ENCODE results near the gene DEPP1.
"Not testable (repeated sequence)": the region's sequence is repeated elsewhere in the genome, so short reads cannot be mapped to it uniquely, and the experiment has no call there.

Gene DEPP1, protein sequence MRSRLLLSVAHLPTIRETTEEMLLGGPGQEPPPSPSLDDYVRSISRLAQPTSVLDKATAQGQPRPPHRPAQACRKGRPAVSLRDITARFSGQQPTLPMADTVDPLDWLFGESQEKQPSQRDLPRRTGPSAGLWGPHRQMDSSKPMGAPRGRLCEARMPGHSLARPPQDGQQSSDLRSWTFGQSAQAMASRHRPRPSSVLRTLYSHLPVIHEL

DNA sequence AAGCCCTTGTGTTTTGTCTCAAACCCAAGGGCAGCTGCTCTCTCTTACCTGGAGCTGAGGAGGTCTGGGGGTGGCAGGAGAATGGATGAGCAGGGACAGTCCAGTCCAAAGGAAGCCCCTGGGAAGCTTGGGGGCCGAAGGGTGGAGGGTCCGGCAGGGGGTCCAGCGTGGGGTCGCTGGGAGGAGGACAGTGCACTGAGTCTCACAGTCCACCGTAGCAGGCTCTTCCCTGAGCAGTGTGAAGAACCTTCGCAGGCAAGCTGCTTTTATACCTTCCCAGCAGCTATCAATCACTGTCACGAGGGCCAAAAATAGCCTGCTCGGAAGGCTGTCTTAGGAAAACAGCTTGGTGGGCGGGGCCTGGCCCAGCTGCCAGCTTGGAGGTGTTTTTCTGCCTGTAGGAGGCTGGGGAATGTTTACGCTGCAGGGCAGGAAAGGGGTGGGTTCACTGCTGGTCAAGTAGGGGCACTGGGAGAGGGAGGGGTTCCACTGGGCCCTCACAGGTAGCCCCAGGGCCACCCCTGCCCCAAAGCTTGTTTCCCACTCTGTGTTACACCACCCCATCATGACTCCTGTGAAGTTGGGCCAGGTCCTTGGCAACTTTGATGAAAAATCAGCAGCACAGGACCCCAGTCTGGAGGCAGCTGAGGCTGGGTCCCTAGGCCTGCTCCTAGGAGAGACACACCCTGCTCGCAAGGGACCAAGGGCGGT lies at the start of gene DEPP1:
Gene DEPP1 (minus strand): TSS at position 240 of the 711 bp plus-strand sequence. CDS start 779 bp downstream, outside the sequence.
- DNase-seq: peak; percentile 90 to 97 (median 94)

GRCh38 chr10:45023426-45023825 lies 44.8 kb upstream of the DEPP1 start:
- DNase-seq: no peak

DNA sequence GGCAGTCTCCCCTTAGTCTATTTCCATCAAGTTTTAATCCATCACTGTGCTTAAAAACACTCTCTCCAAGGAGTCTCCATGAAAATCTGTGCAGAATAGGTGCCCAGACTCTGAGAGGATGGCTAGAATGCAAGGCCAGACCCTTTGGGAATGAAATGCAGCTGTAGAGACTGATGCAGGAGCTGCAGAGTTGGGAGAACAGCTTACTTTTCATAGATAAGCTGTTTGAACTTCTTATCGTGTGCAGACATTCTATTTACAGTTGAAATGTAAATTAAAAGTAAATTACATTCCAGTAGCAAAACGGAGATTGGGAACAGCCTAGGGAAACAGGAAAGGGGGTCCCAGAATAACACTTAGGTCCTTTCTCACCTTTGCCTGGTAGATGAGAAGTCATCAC lies 37.0 kb upstream of the DEPP1 start:
- DNase-seq: no peak

- DNase-seq: not testable (repeated sequence)
Observed at GRCh38 chr10:45014557-45014956, 35.9 kb upstream of the DEPP1 start.

GRCh38 chr10:45008524-45009161 lies 30.0 kb upstream of the DEPP1 start:
- peak; percentile 37 to 85 (median 80) for DNase-seq

DNA sequence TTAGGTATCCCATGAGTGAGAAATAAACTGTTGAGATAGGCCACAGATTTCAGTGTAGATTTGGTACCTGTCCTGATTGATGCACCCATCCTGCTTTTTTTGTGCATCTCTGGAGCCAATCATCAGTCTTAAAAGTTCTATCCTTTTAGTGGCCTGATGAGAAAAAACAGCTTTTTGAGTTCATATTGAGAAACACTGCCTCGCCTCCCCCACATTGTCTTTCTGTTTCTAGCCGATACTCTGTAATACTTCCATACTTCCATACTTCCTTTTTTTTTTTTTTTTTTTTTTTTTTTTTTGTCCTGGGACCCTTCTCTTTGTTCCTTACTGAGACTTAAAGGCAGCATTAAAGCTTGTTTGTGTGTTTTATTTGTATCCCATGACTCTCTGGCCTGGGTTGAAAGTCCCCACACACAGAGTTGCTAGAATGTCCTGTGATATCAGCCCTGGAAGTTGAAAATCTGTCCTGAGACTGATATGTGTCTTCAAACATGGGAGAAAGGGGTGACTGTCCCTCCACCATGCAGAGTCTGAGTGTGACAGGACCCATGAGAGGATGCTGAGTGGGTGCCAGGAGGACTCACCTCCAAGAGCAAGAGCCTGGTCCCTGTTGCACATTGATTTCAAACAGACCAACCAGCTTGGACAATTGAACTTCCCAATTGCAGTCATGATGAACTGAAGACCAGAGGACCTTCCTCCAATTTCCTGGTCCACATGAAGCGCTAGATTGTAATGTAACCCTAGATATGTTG lies 27.8 kb upstream of the DEPP1 start:
- no peak for DNase-seq

GRCh38 chr10:45005284-45005683 lies 26.7 kb upstream of the DEPP1 start:
- no peak for DNase-seq

DNA sequence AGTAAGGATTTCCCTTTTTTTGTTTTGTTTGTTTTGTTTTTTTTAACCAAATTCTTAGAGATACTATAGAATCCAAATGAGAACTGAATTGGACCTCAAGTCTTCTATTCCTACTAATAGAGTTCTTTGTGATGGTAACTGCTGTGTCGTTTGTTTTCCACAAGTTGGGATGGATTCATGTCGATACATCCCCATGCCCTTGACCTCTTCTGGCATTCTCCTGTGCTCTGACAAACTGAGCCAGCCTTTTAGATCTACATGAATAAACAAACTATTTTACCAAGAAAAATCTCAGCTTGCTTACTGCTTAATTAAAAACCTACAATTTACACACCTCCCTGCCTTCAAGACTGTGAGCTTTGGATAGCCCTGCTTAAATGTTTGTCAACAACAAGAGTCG lies 26.1 kb upstream of the DEPP1 start:
- DNase-seq: no peak

DNA sequence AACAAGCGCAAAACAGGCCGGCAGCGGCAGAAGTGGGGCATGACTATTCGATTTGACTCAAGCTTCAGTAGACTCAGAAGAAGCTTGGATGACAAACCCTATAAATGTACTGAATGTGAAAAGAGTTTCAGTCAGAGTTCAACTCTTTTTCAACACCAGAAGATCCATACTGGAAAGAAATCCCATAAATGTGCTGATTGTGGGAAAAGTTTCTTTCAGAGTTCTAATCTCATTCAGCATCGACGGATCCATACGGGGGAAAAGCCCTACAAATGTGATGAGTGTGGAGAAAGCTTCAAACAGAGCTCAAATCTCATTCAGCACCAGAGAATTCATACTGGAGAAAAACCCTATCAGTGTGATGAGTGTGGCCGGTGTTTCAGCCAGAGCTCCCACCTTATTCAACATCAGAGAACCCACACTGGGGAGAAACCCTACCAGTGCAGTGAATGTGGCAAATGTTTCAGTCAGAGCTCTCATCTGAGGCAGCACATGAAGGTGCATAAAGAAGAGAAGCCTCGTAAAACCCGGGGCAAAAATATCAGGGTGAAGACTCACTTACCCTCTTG lies 24.9 kb upstream of the DEPP1 start:
- no peak for DNase-seq

DNA sequence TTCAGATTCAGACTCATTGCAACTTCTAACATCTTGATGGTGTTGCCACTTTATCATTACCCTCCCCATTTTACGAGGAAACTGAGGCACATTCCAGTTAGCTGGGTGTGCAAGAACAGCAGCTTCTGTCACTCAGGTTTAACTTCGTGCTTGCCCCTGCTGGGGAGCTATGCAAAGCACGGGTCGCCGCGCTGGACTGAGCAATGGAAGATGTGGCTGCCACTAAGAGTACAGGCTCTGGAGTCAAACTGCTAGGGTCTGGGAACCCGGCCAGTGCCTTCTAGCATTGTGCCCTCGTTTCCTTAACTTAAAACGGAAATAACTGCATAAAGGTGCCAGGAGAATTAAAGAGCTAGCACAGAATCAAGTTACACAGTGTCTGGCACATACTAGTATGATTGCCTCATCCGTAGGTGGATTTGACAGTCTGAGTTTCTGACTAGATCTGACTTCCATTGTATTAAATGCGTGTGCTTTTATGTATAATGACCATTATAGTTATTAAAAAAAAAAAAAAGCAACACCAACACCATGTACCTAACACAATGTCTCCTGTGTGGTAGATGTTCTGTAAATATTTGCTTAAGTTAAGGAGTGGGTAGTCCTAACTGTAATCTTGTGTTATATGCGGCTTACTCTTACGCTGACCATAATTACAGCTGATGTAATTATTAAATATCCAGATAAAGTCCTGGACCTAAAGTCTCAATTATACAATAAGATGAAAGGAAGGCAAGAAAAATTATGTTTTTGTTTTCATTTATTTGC lies 23.0 kb upstream of the DEPP1 start:
- peak; percentile 24 to 71 (median 69) for DNase-seq

DNA sequence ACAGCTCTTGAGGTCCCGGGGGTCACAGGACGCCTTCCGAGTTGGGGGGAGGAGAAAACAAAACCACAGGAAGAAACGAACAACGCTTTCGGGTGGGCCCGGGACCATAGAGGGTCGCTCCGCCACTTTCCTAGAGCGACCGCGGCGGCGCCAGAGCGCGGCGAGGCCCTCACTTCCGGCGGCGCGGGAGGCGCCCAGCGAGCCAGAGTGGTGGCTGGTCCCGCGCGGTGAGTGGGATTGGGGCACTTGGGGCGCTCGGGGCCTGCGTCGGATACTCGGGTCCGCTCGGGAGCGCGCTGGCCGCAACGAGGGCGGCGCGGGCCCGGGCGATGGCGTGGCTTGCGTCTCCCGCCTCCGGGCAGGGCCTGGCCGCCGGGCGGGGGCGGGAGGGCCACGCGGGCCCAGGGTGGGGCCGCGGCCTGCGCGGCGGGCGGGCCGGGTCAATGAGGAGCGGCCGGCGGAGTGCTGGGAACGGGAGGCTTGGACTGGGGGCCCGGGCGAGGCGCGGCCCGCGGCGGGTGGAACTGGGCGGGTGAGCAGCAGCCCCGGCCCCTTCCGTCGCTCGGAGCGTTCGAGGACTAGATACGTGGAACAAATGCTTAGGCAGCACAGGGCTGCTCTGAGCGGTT lies 22.3 kb upstream of the DEPP1 start, which contains the start of gene ZNF22:
Gene ZNF22 (plus strand): TSS at position 172 of the 629 bp plus-strand sequence. CDS start 2,446 bp downstream, outside the sequence.
- peak; percentile 39 to 74 (median 66) for DNase-seq

- no peak for DNase-seq
Observed at GRCh38 chr10:45000138-45000751, 21.6 kb upstream of the DEPP1 start.

- DNase-seq: no peak
Observed at GRCh38 chr10:44998146-44998631, 19.6 kb upstream of the DEPP1 start.

- no peak for DNase-seq
Observed at GRCh38 chr10:44997105-44997748, 18.6 kb upstream of the DEPP1 start.

DNA sequence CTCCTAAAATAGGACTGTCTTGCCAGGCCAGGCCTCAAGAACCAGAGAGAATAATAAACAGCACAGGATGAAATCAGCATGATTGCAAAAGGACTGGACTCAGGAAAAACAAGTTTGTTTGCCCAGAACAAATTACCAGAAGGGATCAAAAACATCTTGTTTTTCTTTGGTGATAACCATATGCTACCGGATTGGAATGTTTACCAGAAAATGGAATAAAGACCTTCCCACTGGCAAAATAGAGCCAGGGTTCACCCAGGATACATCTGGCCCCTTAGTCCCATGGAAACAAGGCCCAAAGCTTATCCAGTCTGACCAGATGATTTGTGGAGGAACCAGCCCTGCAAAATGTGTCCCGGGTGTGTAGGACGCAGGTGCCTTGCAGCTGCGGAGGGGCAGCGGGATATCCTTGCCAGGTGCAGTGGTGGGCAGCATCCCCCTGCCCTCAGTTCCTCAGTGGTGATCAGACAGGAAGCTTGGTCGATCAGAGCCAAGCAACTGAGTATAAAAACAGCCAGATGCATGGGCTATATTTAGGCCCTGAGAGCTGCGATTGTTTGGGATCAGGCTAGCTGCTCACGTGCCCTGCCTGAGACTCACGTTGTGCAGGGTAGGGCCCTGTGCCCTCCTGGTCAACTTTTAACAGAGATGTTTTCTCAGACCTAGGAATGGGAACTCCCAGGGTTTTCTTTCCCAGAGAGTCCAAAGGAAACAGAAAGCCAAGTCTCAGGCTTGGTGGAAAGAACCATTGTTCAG lies 17.5 kb upstream of the DEPP1 start:
- no peak for DNase-seq

- no peak for DNase-seq
Observed at GRCh38 chr10:44995581-44995913, 16.9 kb upstream of the DEPP1 start.

DNA sequence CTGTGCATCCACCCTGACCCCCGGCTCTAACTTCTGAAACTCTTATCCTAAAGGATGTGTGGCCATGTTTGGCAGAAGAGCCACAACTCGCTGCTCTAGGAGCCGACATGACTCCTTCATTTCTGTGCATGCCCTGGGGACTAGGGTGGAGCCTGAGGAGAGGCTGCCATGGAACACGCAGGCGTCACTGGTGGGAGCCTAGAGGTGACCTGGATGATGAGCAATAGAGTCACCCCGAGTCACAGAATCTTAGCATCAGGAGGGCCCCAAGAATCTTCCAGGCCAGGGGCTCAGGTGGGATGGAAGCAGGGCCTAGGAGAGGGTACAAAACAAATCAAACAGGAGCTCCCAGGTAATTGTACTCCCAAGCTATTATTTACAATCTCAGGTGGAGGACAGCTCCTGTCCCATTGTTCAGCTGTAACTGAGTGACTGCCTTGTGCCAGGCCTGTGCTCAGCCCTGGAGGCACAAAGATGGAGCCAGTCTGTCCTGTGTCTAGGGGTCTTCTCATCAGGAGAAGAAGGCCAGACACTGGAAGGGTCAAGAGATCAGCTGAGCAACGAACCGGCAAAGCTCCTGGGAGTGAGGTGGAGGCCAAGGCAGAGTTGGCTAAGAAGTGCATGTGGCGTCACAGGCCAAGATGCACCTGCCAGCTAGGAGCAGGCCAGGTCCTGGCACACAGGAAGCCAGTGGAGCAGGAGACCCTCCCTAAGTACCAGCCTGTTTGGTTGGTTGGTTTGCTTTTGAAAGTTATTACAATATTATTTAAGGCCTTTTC lies 16.3 kb upstream of the DEPP1 start:
- no peak for DNase-seq

- DNase-seq: peak in 1 of 3 experiments; percentile 1
Observed at GRCh38 chr10:44993922-44994751, 15.5 kb upstream of the DEPP1 start.
